HG03066 (cell line): Measurements from ENCODE around the gene CEP41.

Source experiments
- ATAC-seq: cut with Tn5 transposase; IDR thresholded peaks from one replicate; pipeline ENCODE4 v1.9.1; 2021; ENCODE audit warnings: low read depth; ENCODE audit not compliant: unreplicated experiment

Gene CEP41

GRCh38 chr7:130356876-130357611 lies 83.8 kb downstream of the CEP41 start:
- ATAC-seq, result no peak

- no peak for ATAC-seq
These were observed 84.5 kb downstream of the CEP41 start for GRCh38 chr7:130356121-130356875.

- no peak for ATAC-seq
These were observed 87.6 kb downstream of the CEP41 start for GRCh38 chr7:130353196-130353595.

- ATAC-seq, result no peak
These were observed 88.4 kb downstream of the CEP41 start for GRCh38 chr7:130352194-130353074.

- ATAC-seq, result no peak
These were observed 89.1 kb downstream of the CEP41 start for GRCh38 chr7:130351791-130352090.

- ATAC-seq, result no peak
These were observed 89.6 kb downstream of the CEP41 start for GRCh38 chr7:130350945-130351790.

GRCh38 chr7:130349911-130350782 lies 90.7 kb downstream of the CEP41 start:
- ATAC-seq, result no peak

GRCh38 chr7:130346941-130347340 lies 93.9 kb downstream of the CEP41 start:
- no peak for ATAC-seq

- no peak for ATAC-seq
These were observed 94.5 kb downstream of the CEP41 start for GRCh38 chr7:130346177-130346905.

GRCh38 chr7:130345725-130346124 lies 95.1 kb downstream of the CEP41 start:
- ATAC-seq, result no peak

GRCh38 chr7:130345136-130345535 lies 95.7 kb downstream of the CEP41 start:
- ATAC-seq, result no peak

GRCh38 chr7:130344271-130344866 lies 96.4 kb downstream of the CEP41 start, which contains the start of gene CPA5:
Gene CPA5, plus strand, starts transcription at chr7:130344816. Its CDS starts 1,670 bp downstream, at chr7:130346486.
- ATAC-seq, result no peak
